GM21390 (cell line): ENCODE data around the gene CD2BP2.
A peak's percentile ranks its signal among the peaks of the same experiment; 100 is the strongest.

Experiments used
- ATAC-seq: cut with Tn5 transposase; IDR thresholded peaks from one replicate; pipeline ENCODE4 v1.9.1; 2021; ENCODE audit not compliant: unreplicated experiment

Gene CD2BP2

DNA sequence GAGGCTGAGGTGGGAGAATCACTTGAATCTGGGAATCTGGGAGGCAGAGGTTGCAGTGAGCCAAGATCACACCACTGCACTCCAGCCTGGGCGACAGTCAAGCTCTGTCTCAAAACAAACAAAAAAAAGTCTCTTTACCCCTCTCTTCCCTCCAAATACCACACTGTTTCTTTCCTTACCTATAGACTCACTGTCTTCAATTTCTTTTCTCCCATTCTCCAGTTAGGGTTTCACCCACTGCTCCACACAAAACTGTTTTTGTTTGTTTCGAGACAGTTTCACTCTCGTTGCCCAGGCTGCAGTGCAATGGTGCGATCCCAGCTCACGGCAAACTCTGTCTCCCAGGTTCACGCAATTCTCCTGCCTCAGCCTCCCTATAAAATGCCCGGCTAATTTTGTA lies 6.1 kb upstream of the CD2BP2 start:
- ATAC-seq = no peak

DNA sequence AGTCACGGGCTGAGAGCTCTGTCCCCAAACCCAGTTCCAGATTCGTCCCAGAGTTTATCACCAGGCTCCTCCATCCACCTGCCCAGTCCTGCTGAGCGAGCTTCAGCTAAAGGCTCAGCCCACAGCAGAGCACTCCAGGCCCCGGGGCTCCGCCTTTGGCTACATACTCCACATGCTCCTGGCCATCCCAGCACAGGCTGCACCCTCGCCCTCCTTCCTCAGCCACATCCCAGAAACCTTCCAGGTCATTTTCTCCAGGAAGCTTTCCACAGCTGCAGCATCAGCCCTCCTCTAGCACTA lies 4.7 kb upstream of the CD2BP2 start:
- ATAC-seq = no peak

DNA sequence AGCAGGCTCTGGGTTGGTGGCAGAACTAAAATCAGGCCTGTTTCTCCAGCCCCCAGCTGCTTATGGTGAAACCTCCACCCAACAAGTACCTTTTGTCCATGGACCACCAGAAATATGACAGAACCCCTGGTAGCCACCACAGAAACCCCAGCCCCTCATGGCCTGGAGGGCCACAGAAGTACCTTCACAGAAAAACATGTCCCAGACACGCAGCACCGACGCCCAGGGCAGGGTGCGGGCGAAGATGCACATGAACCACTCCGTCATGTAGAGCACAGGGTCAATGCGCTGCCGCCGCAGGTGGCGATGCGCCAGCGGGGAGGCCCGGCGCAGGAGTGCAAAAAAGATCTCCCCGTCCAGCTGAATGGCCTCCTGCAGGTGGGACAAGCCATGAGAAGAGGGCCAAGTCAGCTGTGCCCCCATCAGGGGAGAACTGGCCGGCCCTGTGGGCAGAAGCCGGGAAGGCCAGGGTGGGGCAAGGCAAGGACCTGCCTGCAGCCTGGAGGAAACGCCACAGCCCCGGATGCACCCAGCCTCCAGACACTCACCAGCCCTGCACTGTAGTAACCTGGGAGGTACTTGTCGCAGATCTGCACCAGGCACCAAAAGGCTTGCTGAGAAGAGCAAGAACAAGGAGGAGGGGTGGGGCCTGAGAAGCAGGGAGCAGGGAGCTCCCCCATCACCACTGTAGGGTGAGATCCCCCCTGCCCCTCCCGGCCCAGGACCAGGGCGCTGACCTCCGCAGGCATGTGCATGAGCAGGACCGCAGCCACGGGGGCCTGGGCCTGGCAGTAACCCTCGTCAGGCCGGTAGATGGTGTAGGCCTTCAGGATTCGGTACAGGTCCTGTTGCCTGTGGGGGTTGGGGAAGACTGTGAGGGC lies 4.1 kb upstream of the CD2BP2 start:
- ATAC-seq = no peak

DNA sequence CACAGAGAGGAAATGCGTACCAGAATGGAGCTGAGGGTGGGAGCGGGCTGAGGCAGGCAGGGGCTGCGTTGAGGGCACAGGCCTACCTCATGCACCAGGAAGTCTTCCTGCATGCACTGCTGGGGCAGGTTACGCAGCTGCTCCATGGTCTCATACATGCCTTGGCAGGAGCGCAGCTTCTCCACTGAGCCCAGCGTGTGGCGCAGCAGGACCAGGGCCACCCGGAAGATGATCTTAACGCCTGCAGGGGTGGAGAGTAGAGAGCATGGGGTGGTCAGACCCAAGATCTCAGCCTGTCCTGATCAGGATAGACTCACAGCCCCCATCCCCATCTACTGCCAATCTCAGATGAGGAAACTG lies 3.4 kb upstream of the CD2BP2 start:
- no peak for ATAC-seq

DNA sequence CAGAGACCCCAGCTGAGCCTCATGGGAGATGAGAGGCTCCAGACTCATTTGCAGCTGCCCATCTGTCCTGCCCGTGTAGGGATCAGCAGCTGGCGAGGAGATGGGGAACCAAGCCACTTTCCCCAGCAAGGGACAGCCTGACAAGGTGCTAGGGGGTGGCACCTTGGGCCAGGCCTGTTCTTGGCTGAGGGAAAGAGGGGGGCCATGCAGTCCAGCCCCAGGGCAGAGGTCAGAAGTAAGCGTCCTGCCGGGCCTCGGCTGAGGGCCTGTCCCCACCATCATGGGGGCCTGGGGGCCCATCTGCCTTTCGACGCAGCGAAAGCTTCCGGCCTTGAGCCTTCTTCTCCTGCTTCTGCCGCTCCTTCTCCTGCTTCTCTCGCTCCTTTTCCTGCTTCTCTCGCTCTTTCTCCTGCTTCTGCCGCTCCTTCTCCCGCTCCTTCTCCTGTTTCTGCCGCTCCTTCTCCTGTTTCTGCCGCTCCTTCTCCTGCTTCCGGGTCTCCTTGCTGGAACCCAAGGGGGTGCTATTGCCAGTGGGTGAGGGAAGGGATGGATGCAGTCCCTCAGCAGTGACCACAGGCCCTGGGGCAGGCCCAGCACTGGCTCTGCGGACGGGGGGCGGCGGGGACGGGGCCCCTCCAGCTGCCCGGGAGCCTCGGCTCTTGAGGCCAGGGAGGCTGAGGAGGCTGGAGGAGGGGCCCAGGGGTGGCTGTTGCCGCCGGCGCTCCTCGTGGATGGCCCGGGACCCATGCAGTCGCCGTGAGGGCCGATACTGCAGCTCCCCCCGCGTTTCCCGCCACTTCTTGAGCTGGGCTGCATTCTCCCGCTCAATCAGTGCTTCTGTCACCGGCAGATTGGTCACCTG lies 2.8 kb upstream of the CD2BP2 start:
- no peak for ATAC-seq

DNA sequence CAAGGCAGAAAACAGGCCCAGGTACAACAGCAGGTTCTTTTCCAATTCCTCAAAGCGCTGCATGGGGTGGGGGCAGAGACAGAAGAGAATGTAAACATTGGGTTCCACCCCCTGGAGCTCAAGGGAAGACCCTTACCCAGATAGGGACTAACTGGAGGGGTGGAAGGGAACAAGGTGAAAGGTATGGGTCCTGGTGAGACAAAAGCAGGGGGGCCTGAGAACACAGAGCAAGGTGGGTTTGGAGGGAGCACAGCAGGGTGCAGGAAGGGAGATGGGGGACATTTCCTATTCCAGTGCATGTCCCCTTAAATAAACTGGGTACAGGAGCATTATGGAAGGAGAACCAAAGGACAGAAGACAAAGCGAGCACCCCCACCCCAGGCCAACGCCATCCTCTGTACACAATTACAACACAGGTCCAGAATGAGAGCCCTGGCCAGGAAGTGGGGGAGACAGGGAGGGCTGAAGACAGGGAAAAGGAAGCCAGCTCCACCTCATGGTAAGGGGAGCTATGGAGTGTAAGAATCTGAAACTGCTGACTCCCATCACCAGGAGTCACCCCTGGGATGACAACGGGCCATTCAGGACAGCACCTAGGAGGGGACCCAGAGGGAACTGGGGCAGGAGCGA lies 2.1 kb upstream of the CD2BP2 start:
- no peak for ATAC-seq

DNA sequence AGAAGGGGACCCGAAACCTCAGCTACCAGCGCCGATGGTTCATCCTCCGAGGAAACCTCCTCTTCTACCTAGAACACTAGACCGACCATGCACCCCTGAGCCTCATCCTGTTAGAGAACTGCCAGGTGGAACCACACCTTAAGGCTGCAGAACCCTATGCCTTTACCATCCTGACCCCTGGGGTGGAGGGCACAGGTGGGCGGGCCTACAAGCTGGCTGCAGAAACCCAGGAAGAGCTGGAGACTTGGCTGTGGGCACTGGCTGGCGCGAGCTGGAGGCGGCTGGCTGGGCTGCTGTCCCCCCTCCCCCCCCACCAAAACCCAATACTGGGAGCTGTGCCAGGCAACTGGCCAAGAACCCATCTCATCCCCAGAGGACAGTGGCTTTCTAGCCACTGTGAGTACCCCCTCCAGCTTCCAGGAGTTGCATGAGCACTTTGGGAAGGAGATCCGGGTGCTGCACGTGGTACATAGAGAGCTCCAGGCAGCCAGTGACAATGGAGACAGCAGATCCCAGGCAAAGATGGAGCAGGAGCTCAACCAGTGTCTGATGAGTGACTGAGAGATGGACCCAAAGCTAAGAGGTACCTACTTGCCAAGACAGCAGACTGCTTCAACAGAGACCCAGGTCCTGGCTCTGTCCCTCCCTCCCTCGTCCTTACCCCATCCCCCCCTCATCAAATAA lies 1.4 kb upstream of the CD2BP2 start:
- no peak for ATAC-seq

DNA sequence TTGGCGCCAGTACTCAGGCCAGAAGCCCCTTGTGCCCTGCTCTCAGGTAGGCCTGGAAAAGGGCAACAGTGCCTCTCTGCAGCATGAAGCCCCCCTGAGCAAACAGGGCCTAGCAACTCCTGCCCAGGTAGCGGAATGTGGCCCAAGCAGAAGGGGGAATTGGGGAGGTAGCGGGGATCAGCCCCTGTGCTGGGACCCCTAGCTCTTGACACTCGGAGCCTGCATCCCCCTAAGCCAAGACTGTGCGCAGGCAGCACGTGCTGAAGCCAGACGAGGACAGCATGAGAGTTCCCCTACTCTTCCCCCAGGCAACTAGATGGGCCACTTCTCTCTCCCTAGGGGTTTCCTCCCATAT lies 823 bp upstream of the CD2BP2 start:
- ATAC-seq = no peak

DNA sequence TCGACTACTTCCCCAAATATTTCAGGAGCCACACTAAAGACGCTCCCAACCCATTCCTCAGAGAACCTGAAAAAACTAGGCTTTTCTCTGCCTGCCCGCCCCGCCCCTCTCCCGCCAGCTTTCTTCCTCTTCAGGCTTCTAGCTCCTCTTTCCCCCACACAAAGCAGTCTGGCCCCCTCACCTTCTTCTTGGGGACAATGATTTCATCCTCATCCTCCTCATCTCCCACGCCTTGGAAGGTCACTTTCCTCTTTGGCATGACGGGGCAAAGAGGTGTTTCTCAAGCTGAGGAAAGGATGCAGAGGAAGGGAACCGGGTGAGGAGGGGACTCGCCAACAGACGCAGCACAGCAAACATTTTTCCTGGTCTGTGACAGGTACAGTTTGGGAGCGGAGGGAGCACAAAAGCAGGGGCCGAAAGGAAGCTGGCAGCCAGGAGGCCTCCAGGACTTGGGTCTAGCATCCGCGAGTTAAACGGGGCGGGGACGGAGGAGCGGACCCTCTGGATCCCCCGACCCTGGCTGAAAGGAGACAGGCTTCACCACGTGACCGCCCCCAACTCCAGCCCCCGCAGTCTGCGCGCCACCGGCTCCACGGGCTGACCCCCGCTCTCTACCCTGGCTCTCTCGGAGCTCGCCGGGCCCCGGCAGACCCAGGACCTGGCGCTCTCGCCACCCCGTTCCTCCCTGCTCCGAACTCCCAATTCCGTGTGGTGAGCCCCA lies 525 bp downstream of the CD2BP2 start:
- ATAC-seq = peak; percentile 14

DNA sequence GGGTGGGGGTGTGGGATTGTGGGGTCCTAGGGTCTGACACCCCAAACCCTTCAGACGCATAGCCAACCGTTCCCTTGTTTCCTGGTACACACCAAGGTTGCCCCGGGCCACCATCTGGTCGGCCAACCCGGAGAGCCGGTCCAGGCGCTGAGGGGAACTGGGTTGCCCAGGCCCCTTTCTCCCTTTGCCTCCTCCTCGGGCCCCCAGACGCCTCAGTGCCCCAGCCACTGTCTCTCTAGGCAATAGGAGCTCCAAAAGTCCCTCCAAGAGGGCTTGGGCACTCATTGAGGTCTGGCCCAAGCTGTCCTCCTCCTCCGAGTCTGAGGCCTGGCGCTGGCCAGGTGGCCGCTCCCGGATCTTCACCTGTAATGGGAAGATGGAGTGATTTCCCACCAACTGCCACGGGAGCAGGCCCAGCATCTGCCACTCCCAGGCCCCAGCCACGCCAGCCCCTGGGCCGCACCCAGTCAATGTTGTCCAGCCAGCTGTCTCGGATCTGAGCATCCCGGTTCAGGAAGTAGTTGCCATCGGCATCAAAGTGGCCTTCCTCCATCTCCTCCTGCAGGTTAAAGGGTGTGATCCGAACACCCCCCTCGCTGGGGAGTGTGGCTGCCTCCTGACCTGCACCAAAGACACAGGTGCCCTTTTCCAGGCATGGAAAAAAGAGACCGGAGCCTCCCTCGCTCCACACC lies 1.5 kb downstream of the CD2BP2 start:
- ATAC-seq = no peak

DNA sequence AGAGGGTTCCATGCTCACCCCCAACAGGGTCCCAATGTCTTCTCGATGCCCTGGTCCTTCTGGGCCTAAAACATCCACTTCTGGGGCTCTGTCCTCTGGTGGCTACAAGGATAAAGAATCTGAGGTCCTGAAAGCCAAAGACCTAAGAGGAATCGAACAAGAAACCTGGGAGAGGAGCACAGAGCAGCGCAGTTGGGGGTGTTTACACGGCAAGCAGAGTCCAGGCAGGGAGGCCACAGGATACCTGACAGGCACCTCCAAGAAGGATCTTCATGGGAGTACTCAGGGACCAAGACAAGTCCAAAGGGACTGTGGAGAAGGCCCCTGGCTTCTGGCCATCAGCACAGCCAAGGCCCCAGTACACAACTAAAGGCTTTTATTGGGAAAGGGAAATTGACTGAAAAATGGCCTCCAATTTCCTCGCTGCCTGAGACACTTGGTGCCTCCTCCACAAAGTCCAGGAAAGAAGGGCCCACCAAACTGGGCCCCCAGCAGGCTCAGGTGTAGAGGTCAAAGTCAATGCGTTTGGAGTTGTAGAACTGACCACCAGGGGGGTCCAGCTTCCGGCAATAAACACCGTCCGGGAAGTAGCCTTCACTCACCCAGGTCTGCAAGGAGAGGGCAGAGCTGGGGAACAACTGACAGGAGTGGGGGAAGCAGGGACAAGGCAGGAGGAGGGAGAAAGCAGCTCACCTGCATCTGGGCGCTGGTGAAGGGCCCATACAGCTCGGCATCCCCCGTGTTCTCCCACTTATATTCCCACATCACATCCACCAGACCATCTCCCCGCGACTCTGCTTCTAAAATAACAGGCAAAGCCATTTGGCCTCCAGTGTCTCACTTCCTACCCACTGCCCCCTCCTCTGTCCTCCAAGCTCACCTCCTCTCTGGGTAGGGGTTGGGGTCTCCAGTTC lies 2.4 kb downstream of the CD2BP2 start:
- ATAC-seq = no peak

DNA sequence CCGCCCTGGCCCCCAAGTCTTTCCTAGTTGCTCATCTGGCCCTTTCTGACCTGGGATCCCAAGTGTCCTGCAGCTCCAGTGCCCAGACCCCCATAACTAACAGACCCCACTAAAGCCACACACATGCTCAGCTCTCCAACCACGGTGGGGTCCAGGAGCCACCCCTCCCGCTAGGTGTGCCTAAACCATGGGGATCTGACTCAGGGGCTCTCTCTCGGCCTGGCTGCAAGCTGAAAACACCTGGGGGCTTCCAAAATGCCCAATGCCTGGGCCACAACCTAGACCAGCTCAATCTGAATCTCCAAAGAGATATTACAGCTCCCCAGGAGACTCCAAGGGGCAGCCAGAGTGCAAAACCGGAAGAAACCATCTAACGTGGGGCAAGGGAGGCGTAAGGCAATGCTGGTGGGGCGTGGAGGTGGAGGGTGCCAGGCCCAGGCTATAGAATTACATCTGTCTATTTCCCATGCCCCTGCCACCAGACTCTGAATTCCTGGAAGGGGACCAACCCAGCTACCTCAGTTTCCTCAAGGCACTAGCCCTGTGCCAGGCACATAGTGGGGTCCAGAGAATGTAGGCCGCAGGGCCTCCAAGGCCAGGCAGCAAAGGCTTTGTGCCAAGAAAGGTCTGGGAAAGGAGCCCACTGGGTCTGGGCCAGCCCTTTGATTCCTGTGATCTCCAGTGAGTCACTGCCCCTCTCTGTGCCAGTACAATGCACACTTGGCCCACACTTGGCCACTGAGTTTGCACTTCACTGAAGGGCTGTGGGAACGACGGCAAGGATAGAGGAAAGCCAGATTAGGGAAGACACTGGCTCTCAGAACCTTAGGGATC lies 3.3 kb downstream of the CD2BP2 start:
- no peak for ATAC-seq

DNA sequence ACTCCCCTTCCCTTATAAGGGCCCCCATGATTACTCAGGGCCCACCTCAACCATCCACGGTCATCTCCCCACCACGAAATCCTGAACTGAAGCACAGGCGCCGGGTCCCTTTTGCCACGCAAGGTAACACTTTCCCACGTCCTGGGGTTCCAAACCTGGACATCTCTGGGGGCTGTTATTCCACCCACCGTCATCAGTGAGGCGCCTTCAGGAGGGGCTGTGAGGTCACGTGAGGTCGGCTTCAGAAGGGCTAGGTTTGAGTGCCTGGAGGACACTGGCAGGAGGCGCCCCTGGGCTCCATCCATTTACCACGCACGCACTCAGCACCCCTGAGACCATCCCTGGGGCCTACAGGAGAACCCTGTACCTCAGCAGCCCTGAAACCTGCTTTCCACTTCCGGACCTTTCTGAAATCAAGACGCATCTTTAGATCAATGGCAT lies 4.1 kb downstream of the CD2BP2 start:
- no peak for ATAC-seq

DNA sequence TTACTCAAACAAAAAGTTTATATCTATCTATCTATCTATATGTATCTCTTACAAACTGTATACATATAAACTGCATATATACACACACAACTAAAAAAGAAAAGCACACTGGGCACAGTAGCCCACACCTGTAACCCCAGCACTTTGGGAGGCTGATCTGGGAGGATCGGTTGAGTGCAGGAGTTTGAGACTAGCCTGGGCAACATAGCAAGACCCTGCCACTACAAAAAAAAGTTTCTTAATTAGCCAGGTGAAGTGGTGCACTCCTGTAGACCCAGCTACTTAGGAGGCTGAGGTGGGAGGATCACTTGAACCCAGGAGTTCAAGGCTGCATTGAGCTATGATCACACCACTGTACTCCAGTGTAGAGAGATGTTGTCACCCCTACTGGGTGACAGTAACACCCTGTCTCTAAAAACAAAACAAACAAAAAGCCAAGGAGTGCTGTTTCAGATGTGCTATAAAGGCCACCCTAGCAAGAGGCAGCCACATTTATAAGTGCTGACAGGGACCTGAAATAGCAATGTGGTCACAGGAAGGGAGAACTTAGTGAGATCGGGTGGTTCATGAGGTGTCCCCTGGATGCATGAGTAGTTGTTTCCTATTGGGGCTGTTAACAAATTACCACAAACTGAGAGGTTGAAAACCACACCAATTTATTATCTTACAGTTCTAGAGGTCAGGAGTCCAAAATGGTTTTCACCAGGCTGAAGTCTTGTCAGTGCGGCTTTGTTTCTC lies 4.8 kb downstream of the CD2BP2 start:
- ATAC-seq = peak; percentile 50

DNA sequence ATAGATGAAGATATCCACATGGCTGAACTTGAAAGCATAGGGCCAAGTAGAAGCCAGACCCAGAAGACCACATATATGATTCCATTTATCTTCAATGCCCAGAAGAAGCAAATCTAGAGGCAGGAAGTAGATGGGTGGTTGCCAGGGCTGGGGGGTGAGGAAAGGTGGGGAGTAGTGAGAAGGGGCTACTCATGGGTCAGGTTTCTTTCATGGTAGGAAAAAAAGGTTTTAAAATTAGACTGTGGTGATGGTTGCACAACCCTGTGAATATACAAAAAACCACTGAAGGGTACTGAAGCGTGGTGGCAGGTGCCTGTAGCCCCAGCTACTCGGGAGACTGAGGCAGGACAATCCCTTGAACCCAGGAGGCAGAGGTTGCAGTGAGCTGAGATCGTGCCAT lies 5.4 kb downstream of the CD2BP2 start:
- no peak for ATAC-seq

DNA sequence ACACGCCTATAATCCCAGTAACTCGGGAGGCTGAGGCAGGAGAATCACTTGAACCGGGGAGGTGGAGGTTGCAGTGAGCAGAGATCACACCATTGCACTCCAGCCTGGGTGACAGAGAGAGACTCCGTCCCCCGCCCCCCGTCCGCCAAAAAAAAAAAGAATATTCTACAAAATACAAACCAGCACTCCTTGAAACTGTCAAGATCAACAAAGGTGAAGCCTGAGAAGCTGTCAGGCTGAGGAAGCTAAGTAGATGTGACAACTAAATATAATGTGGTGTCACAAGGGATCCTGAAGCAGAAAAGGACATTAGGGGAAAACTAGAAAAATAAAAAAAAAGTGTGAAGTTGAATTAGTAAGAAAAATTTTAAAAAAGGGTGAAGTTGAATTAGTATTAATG lies 6.2 kb downstream of the CD2BP2 start:
- ATAC-seq = no peak

DNA sequence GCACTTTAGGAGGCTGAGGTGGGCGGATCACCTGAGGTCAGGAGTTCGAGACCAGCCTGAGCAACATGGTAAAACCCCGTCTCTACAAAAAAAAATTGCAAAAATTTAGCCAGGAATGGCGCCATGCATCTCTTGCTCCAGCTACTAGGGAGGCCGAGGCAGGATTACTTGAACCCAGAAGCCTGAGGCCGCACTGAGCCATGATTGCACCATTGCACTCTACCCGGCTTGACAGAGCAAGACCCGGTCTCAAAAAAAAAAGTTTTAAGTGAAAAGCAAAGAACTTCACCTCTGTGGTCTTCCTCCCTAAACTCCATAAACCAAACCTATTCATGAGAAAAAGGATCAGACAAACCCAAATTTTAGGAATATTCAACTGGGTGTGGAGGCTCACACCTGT lies 7.0 kb downstream of the CD2BP2 start:
- no peak for ATAC-seq

DNA sequence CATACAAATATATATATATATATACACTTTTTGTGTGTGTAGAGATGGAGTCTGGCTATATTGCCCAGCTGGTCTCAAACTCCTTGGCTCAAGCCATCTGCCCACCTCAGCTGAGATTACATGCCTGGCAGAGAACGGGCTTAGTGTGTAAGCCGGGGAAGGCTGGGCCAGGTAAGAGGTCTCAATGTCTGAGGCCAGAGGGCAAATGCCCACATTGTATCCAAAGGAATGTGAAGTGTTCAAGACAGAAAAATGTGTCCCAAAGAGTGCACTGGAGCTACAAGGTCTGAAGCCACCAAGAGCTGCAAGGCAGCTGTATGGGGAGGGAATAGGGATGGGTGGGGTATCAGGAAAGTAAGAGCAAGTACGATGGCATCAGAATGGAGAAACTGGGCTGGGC lies 8.8 kb downstream of the CD2BP2 start:
- no peak for ATAC-seq
